Suppressor macrophage treated with lipopolysaccharide for 1 hour (primary cell): ENCODE measurements around the gene ZNF710.
A peak's percentile ranks its signal among the peaks of the same experiment; 100 is the strongest.

Source experiments
- DNase-seq, 3 donors: peaks; one replicate each; pipeline ENCODE4 v3.0.0-alpha.2; 2020 to 2022

The ZNF710 gene

DNA sequence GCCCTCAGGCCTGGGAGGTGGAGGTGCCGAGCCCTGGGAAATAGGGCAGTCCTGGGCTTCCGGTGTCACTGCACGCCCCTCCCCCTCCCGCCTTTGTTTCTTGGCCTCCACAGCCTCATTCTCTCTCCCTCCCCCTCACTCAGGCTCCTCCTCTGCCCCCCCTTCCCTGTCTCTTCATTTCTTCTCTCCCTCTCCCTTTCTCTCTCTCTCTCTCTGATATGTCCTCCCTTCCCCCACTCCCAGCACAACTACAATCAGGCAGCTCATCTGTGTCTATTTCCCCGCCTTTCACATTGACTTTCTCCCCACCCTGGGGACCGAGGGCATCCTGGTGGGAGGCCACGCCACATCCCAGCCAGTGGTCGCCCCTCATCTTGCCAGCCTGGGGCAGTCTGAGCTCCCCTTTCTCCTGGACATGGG is 60.9 kb downstream of the ZNF710 start:
- DNase-seq = peak in 1 of 3 donors; percentile 32

DNA sequence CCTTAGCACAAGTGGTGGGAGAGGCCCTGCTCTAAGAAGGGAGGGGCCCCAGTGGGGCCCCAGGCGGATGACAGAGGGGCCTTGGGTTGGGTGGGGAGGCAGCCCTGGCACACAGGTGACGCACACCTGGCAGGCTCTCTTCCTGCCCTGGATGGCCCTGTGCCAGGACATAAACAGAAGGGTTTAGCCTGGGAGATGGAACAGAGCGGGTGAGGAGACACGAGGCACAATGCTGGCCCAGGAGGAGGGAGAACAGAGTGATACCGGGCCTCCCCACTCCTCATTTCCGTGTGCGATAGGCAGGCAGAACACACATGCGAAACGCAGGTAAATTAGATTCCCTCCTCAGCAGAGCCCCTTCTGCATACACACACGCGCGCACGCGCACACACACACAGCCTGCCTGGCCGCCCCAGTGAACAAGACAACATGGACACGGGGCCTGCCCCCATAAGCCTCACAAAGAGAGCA is 61.4 kb downstream of the ZNF710 start:
- no peak for DNase-seq

DNA sequence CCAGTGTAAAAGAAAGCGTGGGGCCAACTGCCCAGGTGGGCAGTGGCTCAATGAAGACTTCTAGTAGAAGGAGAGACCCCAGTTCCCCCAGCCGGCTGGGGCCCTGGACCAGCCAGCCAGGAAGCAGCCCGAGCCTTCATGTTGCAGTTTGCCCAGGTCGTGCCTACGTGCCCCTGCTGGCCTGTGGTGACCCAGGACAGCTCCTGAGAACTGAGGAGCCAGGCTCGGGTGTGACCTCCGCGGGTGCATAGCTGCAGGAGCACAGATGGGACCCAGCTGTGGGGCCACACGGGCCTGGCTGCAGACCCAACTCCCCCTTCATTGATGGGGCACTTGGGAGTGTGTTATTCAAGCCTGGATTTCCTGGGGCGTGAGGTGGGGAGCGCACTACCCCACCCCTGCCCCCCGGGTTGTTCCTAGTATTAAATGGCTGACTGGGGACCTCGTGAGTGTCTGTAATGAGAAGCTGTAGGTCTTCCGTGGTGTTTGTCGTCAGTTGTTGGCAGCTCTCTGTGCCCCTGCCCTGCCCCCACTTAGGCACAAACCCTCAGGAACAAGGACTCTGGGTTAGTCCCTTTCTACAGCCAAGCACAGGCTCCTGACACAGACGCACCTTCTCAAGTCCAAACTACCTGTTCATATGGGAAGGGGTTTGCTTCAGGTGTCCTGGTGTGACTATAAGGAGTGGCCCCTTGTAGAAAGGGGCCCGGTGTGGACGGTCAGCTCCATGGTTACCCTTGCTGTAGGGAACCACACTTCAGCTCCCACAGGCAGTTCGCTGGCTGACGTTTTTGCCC is 62.0 kb downstream of the ZNF710 start:
- DNase-seq = peak in 1 of 3 donors; percentile 28

DNA sequence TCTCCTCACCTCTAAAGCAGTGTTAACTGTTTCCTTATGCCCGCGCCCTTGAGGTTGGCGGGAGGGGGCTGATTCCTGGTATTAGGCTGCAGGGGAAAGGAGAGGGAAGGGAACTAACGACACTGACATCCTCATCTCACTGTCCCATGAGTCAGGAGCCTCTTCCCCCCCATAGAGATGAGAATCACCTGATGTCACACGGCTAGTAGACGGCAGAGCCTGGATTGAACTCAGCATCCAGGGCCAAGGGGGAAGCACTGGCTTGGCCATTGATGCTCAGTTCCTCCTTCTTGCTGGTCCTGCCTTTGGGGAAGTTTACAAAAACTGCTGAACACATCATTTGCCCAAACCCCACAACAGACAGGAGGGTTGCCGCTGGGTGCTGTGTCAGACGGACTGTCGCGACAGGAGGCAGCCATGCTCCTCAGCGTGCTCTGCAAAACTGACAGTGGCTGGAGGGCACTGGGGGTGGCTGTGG is 62.7 kb downstream of the ZNF710 start:
- peak; percentile 84 to 94 (median 85) for DNase-seq

DNA sequence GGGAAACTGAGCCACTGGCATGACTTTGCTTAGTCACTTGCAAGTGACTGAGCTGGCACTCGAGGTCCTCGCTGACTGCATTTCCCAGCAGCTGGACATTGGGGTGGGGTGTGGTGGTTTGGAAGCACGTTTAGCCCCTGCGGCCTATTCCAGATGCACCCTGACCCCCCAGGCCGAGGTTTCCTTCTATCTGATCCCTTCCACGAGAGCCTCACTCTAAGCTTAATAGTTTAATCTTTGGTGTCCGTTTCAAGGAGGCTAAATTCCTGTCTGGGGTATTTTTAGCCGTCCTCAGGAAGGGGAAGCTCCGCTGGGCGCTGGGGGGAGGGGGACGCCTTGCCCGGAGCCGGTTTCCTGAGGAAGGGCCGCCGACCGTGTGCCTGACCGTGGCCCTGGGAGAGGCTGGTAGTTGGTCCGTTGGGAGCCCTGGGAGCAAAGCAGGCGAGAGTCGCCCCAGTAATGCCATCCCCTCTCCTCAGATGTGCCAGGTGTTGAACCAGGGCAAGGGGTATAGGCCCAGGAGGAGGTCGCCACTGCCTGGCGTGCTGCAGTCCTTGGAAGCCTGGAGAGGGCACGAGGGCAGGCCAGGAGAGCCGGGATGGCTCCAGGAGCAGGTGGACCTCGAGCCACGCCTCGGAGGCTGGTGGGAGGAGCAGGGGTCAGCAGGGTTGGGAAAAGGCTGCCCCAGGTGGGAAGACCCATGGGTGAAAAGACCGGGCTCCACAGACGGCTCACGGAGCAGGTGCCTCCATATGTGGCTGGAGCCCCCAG is 64.0 kb downstream of the ZNF710 start:
- DNase-seq = peak; percentile 64 to 82 (median 73)

DNA sequence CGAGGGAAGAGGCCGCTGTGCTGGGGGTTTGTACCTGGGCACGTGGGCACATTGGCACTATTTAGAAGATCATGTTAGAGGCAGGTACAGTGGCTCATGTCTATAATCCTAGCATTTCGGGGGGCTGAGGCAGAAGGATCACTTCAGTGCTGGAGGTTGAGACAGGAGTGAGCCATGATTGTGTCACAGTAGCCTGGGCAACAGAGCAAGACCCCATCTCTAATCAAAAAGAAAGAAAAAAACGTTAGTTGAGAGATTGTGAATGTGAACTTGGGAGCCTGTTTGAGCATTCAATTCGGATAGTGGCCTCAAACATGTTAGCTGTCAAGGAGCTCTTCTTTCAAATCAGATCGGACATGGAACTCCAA is 64.5 kb downstream of the ZNF710 start:
- DNase-seq = no peak

DNA sequence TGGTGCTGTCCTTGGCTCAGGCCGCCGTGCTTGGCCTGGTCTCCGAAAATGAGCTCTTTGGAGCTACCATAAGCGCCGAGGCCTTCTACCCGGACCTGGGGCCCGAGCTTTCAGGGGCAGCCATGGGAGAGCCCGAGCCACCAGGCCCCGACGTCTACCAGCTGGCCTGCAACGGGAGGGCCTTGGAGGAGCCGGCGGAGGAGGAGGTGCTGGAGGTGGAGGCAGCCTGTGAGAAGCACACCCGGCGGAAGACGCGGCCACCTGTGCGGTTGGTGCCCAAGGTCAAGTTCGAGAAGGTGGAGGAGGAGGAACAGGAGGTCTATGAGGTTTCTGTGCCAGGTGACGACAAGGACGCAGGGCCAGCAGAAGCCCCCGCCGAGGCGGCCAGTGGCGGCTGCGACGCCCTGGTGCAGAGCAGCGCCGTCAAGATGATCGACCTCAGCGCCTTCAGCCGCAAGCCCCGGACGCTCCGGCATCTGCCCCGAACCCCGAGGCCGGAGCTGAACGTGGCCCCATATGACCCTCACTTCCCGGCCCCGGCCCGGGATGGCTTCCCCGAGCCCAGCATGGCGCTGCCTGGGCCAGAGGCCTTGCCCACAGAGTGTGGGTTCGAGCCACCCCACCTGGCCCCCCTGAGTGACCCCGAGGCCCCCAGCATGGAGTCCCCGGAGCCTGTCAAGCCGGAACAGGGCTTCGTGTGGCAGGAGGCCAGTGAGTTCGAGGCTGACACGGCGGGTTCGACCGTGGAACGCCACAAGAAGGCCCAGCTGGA is 66.2 kb downstream of the ZNF710 start:
- DNase-seq = no peak

DNA sequence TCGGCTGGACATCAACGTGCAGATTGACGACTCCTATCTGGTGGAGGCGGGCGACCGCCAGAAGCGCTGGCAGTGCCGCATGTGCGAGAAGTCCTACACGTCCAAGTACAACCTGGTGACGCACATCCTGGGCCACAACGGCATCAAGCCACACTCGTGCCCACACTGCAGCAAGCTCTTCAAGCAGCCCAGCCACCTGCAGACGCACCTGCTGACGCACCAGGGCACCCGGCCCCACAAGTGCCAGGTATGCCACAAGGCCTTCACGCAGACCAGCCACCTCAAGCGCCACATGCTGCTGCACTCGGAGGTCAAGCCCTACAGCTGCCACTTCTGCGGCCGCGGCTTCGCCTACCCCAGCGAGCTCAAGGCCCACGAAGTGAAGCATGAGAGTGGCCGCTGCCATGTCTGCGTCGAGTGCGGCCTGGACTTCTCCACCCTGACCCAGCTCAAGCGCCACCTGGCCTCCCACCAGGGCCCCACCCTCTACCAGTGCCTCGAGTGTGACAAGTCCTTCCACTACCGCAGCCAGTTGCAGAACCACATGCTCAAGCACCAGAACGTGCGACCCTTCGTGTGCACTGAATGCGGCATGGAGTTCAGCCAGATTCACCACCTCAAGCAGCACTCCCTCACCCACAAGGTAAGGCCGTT is 67.0 kb downstream of the ZNF710 start:
- no peak for DNase-seq

DNA sequence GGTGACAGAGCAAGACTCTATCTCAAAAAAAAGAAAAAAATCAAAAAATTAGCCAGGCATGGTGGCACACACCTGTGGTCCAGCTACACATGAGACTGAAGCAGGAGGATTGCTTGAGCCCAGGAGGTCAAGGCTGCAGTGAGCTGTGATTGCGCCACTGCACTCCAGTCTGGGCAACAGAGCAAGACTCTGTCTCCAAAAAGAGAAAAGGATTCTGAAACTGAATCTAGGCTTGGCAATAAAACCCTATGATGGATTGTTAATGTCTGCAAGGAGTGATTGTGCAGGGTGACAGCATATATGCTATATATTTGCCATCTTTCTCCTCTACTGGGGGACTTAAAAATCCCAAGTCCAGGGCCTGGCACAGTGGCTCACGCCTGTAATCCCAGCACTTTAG is 69.5 kb downstream of the ZNF710 start:
- DNase-seq = peak in 2 of 3 donors; percentile 38 to 65

DNA sequence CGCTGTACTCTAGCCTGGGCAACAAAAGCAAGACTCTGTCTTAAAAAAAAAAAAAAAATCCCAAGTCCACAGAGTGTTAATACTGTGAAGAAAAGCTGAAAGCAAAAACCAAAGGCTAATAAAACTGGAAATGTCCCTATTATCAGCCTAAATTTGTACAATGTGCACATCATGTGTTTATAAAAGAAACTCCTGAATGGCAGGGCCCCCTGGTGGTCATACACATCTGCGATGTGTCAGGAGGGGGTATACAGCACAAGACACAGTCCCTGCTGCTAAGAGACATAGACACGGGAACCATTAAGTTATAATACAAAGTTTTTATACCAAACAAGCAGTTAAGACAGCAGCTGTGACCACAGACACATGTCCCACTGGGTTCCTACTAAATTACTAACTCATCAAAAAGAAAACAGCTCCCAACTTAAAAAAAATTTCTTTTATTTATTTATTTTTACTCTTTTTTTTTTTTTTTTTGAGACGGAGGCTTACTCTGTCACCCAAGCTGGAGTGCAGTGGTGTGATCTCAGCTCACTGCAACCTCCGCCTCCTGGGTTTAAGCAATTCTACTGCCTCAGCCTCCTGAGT is 70.2 kb downstream of the ZNF710 start:
- DNase-seq = peak; percentile 94 to 95 (median 94)

DNA sequence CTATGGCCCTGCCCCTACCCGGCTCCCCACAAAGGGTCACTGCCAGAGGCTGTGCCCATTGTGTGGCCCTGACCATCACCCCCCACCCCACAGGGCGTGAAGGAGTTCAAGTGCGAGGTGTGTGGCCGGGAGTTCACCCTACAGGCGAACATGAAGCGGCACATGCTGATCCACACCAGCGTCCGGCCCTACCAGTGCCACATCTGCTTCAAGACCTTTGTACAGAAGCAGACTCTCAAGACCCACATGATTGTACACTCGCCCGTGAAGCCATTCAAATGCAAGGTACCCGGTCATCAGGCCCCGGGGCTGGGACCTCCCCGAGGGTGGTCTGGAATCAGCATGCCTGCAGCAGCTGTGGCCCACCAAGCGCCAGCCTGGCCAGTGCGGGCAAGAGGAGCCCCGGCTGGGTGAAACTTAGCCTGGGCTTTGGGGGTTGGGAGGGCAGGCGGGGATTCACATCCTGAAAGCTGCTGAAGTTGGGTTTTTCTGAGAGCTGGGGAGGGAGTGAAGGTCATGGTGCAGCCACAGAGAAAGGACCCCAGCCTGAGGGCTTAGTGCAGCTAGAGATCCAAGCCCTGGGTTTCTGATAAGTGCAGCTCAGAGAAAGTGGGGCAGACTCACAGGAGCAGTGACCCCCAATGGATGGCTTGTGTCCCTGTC is 72.0 kb downstream of the ZNF710 start:
- no peak for DNase-seq

DNA sequence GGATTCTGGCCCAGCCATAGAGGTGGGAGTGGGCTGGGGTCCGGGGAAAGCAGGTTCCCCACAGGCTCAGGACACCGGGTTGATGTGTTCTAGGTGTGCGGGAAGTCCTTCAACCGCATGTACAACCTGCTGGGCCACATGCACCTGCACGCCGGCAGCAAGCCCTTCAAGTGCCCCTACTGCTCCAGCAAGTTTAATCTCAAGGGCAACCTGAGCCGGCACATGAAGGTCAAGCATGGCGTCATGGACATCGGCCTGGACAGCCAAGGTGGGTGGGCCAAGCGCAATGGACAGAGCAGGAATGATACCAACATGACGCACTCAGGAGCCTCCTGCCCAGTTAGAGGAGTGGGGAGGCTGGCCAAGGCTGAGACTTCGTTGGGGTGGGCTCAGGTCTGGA is 72.9 kb downstream of the ZNF710 start:
- DNase-seq = no peak

DNA sequence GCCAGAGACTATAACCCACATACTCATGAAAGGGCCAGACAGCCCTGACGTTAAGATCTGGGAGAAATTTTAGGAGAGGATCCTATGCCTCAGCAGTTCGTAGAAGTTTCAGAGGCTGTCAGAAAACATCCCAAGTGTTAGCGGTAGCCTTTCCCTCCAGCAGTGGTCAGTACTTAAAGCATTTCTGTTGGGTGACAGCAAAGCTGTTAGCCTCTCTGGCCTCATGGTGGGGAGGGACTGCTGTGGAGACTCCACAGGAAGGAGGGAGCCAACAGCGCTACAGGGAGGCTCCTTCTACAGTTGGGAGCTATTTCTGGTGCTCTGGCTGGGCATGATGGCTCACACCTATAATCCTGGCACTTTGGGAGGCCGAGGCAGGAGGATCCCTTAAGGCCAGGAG is 73.8 kb downstream of the ZNF710 start:
- no peak for DNase-seq

DNA sequence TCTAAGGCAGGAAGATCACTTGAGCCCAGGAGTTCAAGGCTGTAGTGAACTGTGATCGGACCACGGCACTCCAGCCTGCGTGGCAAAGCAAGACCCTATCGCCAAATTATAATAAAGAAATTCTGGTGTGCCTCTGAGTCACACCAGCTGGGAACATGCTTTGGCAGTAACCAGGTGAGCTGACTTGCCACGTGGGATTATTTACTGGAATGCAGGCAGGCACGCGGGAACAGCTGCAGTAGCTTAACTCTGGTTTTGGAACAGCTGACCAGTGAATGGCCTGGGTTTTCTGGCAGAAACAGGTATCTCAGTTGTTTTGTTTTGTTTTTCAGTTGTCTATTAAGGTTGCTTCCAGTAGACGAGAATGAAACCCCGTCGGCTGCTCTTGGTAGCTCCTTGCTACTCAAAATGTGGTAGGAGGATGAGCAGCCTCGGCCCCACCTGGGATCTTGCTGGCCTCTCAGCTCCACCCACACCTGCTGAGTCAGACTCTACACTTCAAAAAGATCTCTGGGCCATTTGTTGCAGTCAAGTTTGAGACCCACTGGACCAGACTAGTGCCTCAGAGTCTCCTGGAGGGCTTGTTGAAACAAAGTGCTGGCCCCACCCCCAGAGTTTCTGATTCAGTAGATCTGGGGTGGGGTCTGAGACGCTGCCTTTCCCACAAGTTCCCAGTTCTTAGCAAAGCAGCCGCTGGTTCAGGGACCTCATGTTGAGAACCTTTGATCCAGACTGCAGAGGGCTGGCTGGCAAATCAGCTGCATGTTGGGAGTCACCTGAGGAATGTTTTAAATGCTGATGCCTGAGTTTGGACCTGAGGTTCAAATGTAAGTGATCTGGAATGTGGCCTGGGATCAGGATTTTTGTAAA is 74.5 kb downstream of the ZNF710 start:
- DNase-seq = no peak

DNA sequence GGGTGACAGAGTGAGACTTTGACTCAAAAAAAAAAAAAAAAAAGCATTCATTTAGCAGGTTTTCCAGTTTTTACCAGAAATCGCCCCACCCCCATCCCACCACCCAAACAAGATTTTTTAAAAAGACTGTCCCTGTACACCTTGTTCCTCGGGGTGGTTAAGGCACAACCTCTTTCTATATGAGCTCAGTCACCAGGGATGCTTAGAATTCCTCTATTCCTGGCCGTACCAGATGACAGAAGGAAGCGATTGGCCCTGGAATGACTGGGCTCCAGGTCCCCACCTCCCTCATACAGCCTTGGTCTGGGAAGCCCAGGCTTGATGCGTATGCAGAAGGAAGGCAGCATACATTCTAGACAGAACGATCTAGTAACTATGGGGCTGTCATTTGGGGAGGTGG is 75.6 kb downstream of the ZNF710 start:
- no peak for DNase-seq

DNA sequence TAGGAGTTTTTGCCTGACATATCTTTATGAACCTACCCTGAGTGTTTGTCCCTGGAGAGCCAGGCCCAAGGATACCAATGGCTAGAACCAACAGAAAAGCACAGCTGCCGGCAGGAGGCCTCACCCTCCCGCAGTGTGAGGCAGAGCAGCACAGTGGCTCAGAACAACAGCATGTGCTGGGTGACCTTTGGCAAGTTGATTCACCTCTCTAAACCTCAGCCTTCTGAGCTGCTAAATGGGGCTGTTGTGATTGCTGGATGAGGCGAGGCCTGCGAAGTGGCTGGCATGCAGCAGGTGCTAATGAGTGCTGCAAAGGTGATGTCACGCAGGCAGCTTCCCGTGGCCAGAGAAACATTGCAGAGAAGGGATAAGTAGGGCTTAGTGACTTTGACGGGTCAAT is 77.8 kb downstream of the ZNF710 start:
- no peak for DNase-seq

DNA sequence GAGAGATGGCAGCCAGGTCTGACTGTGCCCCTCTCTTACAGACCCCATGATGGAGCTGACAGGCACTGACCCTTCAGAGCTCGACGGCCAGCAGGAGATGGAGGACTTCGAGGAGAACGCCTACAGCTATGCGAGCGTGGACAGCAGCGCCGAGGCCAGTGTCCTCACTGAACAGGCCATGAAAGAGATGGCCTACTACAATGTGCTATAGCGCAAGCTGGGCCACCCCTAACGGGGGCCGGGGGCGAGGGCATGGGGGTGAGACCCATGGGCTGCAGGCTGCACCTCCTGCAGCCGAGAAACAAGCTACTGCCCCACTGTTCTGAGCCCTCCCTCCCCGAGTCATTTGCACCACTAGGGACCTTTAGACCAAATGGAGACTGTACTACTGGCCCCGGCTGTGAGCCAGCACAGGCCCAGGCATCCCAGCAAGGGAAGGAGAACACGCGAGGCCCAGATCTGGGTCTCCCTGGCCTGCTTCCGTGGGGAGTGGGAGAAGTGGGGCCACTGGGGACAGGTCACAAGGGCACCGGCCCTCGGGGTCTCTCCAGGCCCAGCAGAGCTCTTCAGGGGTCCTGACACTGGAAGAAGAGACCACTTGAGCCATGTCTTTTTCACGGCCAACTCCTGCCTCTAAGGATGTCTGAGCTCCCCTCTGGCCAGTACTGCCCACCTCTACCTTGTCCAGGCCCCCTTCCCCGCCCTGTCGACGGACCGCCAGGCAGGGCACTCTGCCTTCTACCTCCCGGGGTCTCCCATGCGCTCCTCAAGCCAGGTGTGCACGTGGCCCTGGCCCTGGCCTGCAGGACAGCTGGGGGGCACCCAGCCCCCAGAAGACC is 78.7 kb downstream of the ZNF710 start:
- no peak for DNase-seq

DNA sequence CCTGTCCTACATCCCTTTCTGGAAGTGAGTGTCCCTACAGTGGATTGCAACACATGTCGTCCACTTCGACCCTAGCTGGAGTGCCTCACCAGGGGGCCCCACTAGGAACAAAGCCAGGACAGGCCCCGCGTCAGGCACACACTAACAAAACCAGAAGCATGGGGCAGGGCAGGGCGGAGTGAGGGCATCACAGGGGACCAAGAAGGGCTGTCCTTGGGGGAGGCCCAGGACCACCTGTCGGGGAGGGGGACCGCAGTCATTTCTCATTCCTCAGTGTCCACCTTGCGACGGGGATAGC is 79.3 kb downstream of the ZNF710 start:
- DNase-seq = no peak

DNA sequence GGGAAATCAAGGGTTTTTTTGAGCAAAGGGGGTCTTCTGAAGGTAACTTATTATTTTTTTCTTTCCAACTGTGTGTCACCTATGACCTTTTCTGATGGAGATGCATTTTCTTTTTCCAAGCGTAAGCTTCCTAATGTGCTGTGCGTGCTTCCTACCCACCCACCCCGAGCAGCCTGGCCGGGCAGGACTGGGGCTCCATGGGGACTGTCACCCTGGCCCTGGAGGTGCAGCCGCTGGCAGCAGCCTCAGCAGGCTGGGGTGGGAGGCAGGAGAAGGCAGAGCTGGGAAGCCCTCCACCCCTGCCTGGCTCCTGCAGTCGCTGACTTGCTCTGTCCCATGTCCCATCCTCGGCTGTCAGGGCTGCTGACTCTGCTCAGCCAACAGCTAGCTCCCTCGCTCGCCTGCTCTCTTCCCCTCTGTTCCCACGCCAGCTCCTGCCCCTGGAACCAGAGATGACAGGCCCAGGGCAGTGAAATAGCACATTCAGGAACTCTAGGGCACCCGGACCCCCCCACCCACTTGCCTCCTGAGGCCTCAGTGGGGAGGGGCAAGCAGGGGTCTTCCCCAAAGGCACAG is 79.8 kb downstream of the ZNF710 start:
- DNase-seq = no peak
